ENCODE results near the gene DFFA. TPM values are rescaled to one million over a fixed set of nuclear protein-coding genes. Genes with fewer than 3 reads are reported as not detected.

The DFFA gene
- total and polyA plus RNA-seq, 2 of the 4 experiments (the other 2 are of a cell fraction), result 28.1 to 62.6 TPM

- Histone ChIP-seq H4K5ac (ENCODE audit: low read depth, low read length) (no peak overlapping the region), H3K14ac (replicated peaks; ENCODE audit: low read depth, low read length) (no peak overlapping the region), H3K79me1 (ENCODE audit: low read depth in 1 of 2, low read length in 2 of 2) (peaks cover 11 to 54% of the 10 kb centered on the region in 2 experiments), H4K20me1 (ENCODE audit: insufficient read depth, low read length) (peaks cover 16% of the 10 kb centered on the region), H2AK9ac (replicated peaks; ENCODE audit: low read depth, low read length, poor library complexity) (peak overlapping the region; percentile 37), H3K9ac (ENCODE audit: low read depth, low read length) (no peak overlapping the region), H3K9me1 (ENCODE audit: insufficient read depth, low read length) (no peaks in the 10 kb centered on the region; the same call in 1 of the 2 replicates), H2BK5ac (ENCODE audit: low read depth, low read length, poor library complexity, severe bottlenecking) (no peak overlapping the region), H2BK120ac (ENCODE audit: low read depth, low read length) (no peak overlapping the region), H3K27ac (ENCODE audit: insufficient read depth, low read length) (no peak overlapping the region), H2AFZ (replicated peaks; ENCODE audit: low read length, poor library complexity) (no peak overlapping the region), H4K91ac (ENCODE audit: insufficient read depth, low read depth, low read length) (no peak overlapping the region), H3K56ac (ENCODE audit: extremely low read depth, insufficient read depth, low read length) (no peak overlapping the region), H4K8ac (ENCODE audit: low read depth in 2 of 2, low read length in 2 of 2) (no peak overlapping the region), H3K27me3 (ENCODE audit: control insufficient read depth, insufficient read depth, low read length) (no peaks in the 10 kb centered on the region), H3K23ac (ENCODE audit: low read depth, low read length) (no peak overlapping the region; the same call in 1 of the 2 replicates), H3K4me1 (ENCODE audit: control insufficient read depth, insufficient read depth, low read length) (no peaks in the 10 kb centered on the region), H3K4ac (ENCODE audit: low read depth, low read length) (no peak overlapping the region), H2BK20ac (ENCODE audit: low read depth, low read length) (no peak overlapping the region), H2BK15ac (ENCODE audit: low read depth, low read length) (no peak overlapping the region), H3K36me3 (ENCODE audit: control insufficient read depth, insufficient read depth, low read length) (peaks cover 2% of the 10 kb centered on the region; the same call in 1 of the 2 replicates), H3K9me3 (ENCODE audit: control insufficient read depth, insufficient read depth, low read length) (no peaks in the 10 kb centered on the region), H2AK5ac (ENCODE audit: low read depth, low read length) (no peak overlapping the region), H3K18ac (ENCODE audit: low read depth, low read length) (no peak overlapping the region), H3K4me2 (ENCODE audit: low read depth, low read length) (no peak overlapping the region), H3K4me3 (ENCODE audit: insufficient read depth, low read depth, low read length) (no peak overlapping the region)
- DNase-seq (no peak), ATAC-seq (ENCODE audit: low read depth) (no peak)
- CTCF ChIA-PET, result no interaction called here
- in situ Hi-C loops (cut with MboI; ENCODE audit: low sequenced_read_pairs) (no loop called here), dilution Hi-C loops (cut with HindIII; ENCODE audit: low sequenced_read_pairs, unreplicated experiment) (no loop called here), intact Hi-C loops (cut with micrococcal nuclease) (no loop called here)
- no TSS peak for BruUV-seq (replicated peaks)
- 100% methylated on average over 1 of the region's 8 CpGs; no CpG with 5 or more reads in 1 of the 2 experiments for WGBS, 2 experiments (ENCODE audit: extremely low coverage in 2 of 2, insufficient read length in 1 of 2)
- POLR2A ChIA-PET (ENCODE audit: unreplicated experiment), result no interaction called here
- no peak for TF ChIP-seq NFE2L2 (IDR thresholded peaks at IDR 0.05; ENCODE audit: low read depth, low read length)
- no peak for TF ChIP-seq MAFK (IDR thresholded peaks at IDR 0.05; ENCODE audit: low read depth, low read length)
- TF ChIP-seq, protein P1, sequence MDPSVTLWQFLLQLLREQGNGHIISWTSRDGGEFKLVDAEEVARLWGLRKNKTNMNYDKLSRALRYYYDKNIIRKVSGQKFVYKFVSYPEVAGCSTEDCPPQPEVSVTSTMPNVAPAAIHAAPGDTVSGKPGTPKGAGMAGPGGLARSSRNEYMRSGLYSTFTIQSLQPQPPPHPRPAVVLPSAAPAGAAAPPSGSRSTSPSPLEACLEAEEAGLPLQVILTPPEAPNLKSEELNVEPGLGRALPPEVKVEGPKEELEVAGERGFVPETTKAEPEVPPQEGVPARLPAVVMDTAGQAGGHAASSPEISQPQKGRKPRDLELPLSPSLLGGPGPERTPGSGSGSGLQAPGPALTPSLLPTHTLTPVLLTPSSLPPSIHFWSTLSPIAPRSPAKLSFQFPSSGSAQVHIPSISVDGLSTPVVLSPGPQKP (IDR thresholded peaks at IDR 0.05; ENCODE audit: borderline replicate concordance, low read depth, low read length), result no peak
- no peak for TF ChIP-seq MAZ (IDR thresholded peaks at IDR 0.05; ENCODE audit: borderline replicate concordance, low read depth, low read length)
- no peak for TF ChIP-seq RFX5 (IDR thresholded peaks at IDR 0.05; ENCODE audit: low read depth, low read length)
Measured at GRCh38 chr1:10479296-10479695, 7.0 kb upstream of the DFFA start.
